GM12878 (cell line): ENCODE measurements around the gene PSAP.

ENCODE experiments used
- BCL3 ChIP-seq: IDR thresholded peaks from 2 replicates; pipeline ENCODE4 v1.6.1; 2011; ENCODE audit warnings: borderline replicate concordance, low read depth, mild to moderate bottlenecking, moderate library complexity, low read length; ENCODE audit not compliant: insufficient read depth, poor library complexity, severe bottlenecking
- CBX5 ChIP-seq: sonication (generic); IDR thresholded peaks from 2 replicates; pipeline ENCODE4 v1.6.1; 2016; ENCODE audit warnings: low read depth, moderate library complexity, mild to moderate bottlenecking, inconsistent platforms
- CTCF ChIP-seq, 3 experiments: IDR thresholded peaks in 2 of 3; conservative IDR thresholded peaks in 1 of 3; 2 replicates each; pipeline ENCODE4 v1.5.1; 2011; ENCODE audit warnings: low read depth in 3 of 3, low read length in 3 of 3, mild to moderate bottlenecking in 3 of 3, control low read depth in 2 of 3, moderate library complexity in 2 of 3, inconsistent platforms in 1 of 3, mixed read lengths in 1 of 3; ENCODE audit not compliant: control insufficient read depth in 2 of 3, insufficient read depth in 1 of 3; ENCODE audit errors: extremely low read depth in 1 of 3
- CUX1 ChIP-seq: IDR thresholded peaks from 2 replicates; pipeline ENCODE4 v1.6.1; 2012; ENCODE audit warnings: improper control_type of control experiment, low read depth, low read length; ENCODE audit not compliant: insufficient replicate concordance
- DPF2 ChIP-seq: fragments of 450-650 bp; IDR thresholded peaks from 2 replicates; pipeline ENCODE4 v1.6.1; 2017; ENCODE audit warnings: mild to moderate bottlenecking
- EGR1 ChIP-seq, 2 experiments: IDR thresholded peaks; 1 replicate in 1 of 2; 2 replicates in 1 of 2; pipeline ENCODE4 v1.6.1; 2011 to 2012; ENCODE audit warnings: low read depth in 2 of 2, low read length in 2 of 2, borderline replicate concordance in 1 of 2, mild to moderate bottlenecking in 1 of 2, moderate library complexity in 1 of 2
- EZH2 ChIP-seq: IDR thresholded peaks from 2 replicates; pipeline ENCODE4 v1.6.1; 2012; ENCODE audit warnings: low read depth, mild to moderate bottlenecking, control low read depth, inconsistent platforms, low read length, borderline replicate concordance; ENCODE audit not compliant: control insufficient read depth
- FOXM1 ChIP-seq: IDR thresholded peaks from 2 replicates; pipeline ENCODE4 v1.6.1; 2012; ENCODE audit warnings: low read depth, mild to moderate bottlenecking, inconsistent platforms, low read length, moderate library complexity
- POLR2A ChIP-seq: IDR thresholded peaks from 2 replicates; pipeline ENCODE4 v1.6.1; 2011; ENCODE audit warnings: low read depth, mild to moderate bottlenecking, low read length
- RB1 ChIP-seq: fragments of 450-650 bp; formaldehyde crosslinking; IDR thresholded peaks from 2 replicates; pipeline ENCODE4 v1.6.1; 2017; ENCODE audit warnings: mild to moderate bottlenecking, borderline replicate concordance
- REST ChIP-seq: IDR thresholded peaks from 2 replicates; pipeline ENCODE4 v1.6.1; 2012; ENCODE audit warnings: mild to moderate bottlenecking, low read depth, low read length
- TARDBP ChIP-seq: IDR thresholded peaks from 2 replicates; pipeline ENCODE4 v1.6.1; 2016; ENCODE audit warnings: borderline replicate concordance

GRCh38 chr10:71840177-71840957, 10.7 kb downstream of the PSAP start:
- TF ChIP-seq EGR1 (IDR thresholded peaks at IDR 0.05; ENCODE audit: borderline replicate concordance in 1 of 2, low read depth in 2 of 2, low read length in 2 of 2) (no peak), CTCF (IDR thresholded peaks at IDR 0.05 in 2 of 3, conservative IDR thresholded peaks at IDR 0.05 in 1 of 3; ENCODE audit: control insufficient read depth in 2 of 3, extremely low read depth in 1 of 3, insufficient read depth in 1 of 3, low read depth in 3 of 3, low read length in 3 of 3) (no peak), BCL3 (no peak), FOXM1 (no peak), TARDBP (no peak), CBX5 (no peak), DPF2 (no peak), RB1 (no peak), REST (no peak), POLR2A (no peak), CUX1 (no peak), EZH2 (no peak)
